GM23338 (cell line): Measurements from ENCODE around the gene EPHA6. TPM values are rescaled to one million over a fixed set of nuclear protein-coding genes. Genes with fewer than 3 reads are reported as not detected.

Experiments used
- ATAC-seq: fragments of 200-7000 bp; cut with Tn5 transposase; 3 replicates; pipeline ENCODE4 v1.9.1; 2020
- DNase-seq: peaks from one replicate; pipeline ENCODE4 v3.0.0-alpha.2; 2015; ENCODE audit warnings: low spot score
- H2AFZ ChIP-seq: fragments of 200-600 bp; sonication (generic); 2 replicates; pipeline ENCODE4 v1.8.0; 2016; ENCODE audit warnings: antibody characterized with exemption, mild to moderate bottlenecking, moderate library complexity
- H3F3A ChIP-seq: fragments of 200-600 bp; sonication (generic); replicated peaks from 2 replicates; pipeline ENCODE4 v1.8.0; 2017; ENCODE audit warnings: antibody characterized with exemption, mixed run types, low read depth
- H3K27ac ChIP-seq: fragments of 200-600 bp; sonication (generic); 2 replicates; pipeline ENCODE4 v1.6.1; 2016; ENCODE audit warnings: low read depth
- H3K27me3 ChIP-seq: fragments of 200-600 bp; sonication (generic); 2 replicates; pipeline ENCODE4 v1.8.0; 2016; ENCODE audit warnings: mild to moderate bottlenecking, mixed run types, moderate library complexity; ENCODE audit not compliant: insufficient read depth
- H3K36me3 ChIP-seq: fragments of 200-600 bp; sonication (generic); 2 replicates; pipeline ENCODE4 v1.8.0; 2016; ENCODE audit warnings: mild to moderate bottlenecking; ENCODE audit not compliant: insufficient read depth
- H3K4me1 ChIP-seq: fragments of 200-600 bp; sonication (generic); 2 replicates; pipeline ENCODE4 v1.8.0; 2016; ENCODE audit warnings: mild to moderate bottlenecking, moderate library complexity; ENCODE audit not compliant: insufficient read depth
- H3K4me2 ChIP-seq: fragments of 200-600 bp; sonication (generic); 2 replicates; pipeline ENCODE4 v1.7.1; 2017; ENCODE audit warnings: mixed run types
- H3K4me3 ChIP-seq: fragments of 200-600 bp; sonication (generic); 2 replicates; pipeline ENCODE4 v1.6.1; 2016; ENCODE audit warnings: mixed run types
- H3K79me2 ChIP-seq: fragments of 200-600 bp; sonication (generic); replicated peaks from 2 replicates; pipeline ENCODE4 v1.8.0; 2017; ENCODE audit warnings: mild to moderate bottlenecking; ENCODE audit not compliant: insufficient read depth
- H3K9me2 ChIP-seq: fragments of 200-600 bp; sonication (generic); 2 replicates; pipeline ENCODE4 v1.8.0; 2017; ENCODE audit not compliant: insufficient read depth
- H4K20me1 ChIP-seq: fragments of 200-600 bp; sonication (generic); replicated peaks from 2 replicates; pipeline ENCODE4 v1.8.0; 2017; ENCODE audit warnings: mild to moderate bottlenecking; ENCODE audit not compliant: insufficient read depth
- H3K27ac Mint-ChIP-seq: 2 replicates; pipeline ENCODE4 v1.8.0; 2020; ENCODE audit warnings: inconsistent platforms, mild to moderate bottlenecking, moderate library complexity, mixed read lengths
- H3K27me3 Mint-ChIP-seq: 3 replicates; pipeline ENCODE4 v1.8.0; 2022; ENCODE audit warnings: low read depth, mild to moderate bottlenecking, moderate library complexity, mixed read lengths, inconsistent platforms; ENCODE audit not compliant: insufficient read depth, poor library complexity
- H3K36me3 Mint-ChIP-seq: 3 replicates; pipeline ENCODE4 v1.8.0; 2021; ENCODE audit warnings: low read depth, mild to moderate bottlenecking, inconsistent platforms, moderate library complexity, mixed read lengths
- H3K4me1 Mint-ChIP-seq: 3 replicates; pipeline ENCODE4 v1.8.0; 2020; ENCODE audit warnings: mild to moderate bottlenecking, inconsistent platforms, mixed read lengths
- H3K4me3 Mint-ChIP-seq: 3 replicates; pipeline ENCODE4 v1.8.0; 2021; ENCODE audit warnings: moderate library complexity, mild to moderate bottlenecking, inconsistent platforms, mixed read lengths
- H3K9me3 Mint-ChIP-seq: 3 replicates; pipeline ENCODE4 v1.8.0; 2020; ENCODE audit warnings: moderate library complexity, mild to moderate bottlenecking, inconsistent platforms, mixed read lengths
- CREB1 ChIP-seq: fragments of 250-450 bp; sonication (Bioruptor Pico); IDR thresholded peaks from 2 replicates; pipeline ENCODE4 v1.5.0; 2020; ENCODE audit warnings: low read depth, mild to moderate bottlenecking, moderate library complexity
- ETS1 ChIP-seq: IDR thresholded peaks from 2 replicates; pipeline ENCODE4 v1.6.1; 2016; ENCODE audit warnings: antibody characterized with exemption
- EZH2 ChIP-seq: fragments of 200-600 bp; sonication (generic); IDR thresholded peaks from one replicate; pipeline ENCODE4 v1.8.0; 2017; ENCODE audit warnings: antibody characterized with exemption, mild to moderate bottlenecking, low read depth; ENCODE audit not compliant: unreplicated experiment
- EZH2phosphoT487 ChIP-seq: fragments of 200-600 bp; sonication (generic); IDR thresholded peaks from one replicate; pipeline ENCODE4 v1.8.1; 2018; ENCODE audit warnings: antibody characterized with exemption; ENCODE audit not compliant: unreplicated experiment
- JUNB ChIP-seq: IDR thresholded peaks from one replicate; pipeline ENCODE4 v1.6.1; 2016; ENCODE audit warnings: antibody characterized with exemption; ENCODE audit not compliant: unreplicated experiment
- NANOG ChIP-seq: IDR thresholded peaks from 2 replicates; pipeline ENCODE4 v1.6.1; 2016; ENCODE audit warnings: antibody characterized with exemption, borderline replicate concordance
- POLR2AphosphoS5 ChIP-seq: IDR thresholded peaks from 2 replicates; pipeline ENCODE4 v1.6.1; 2016; ENCODE audit warnings: antibody characterized with exemption, low read depth
- REST ChIP-seq: IDR thresholded peaks from one replicate; pipeline ENCODE4 v1.6.1; 2018; ENCODE audit warnings: antibody characterized with exemption; ENCODE audit not compliant: unreplicated experiment
- STAT1 ChIP-seq: IDR thresholded peaks from one replicate; pipeline ENCODE4 v1.6.1; 2016; ENCODE audit warnings: antibody characterized with exemption; ENCODE audit not compliant: unreplicated experiment
- ZNF114 ChIP-seq: fragments of 250-450 bp; sonication (Bioruptor Pico); IDR thresholded peaks from 2 replicates; pipeline ENCODE4 v1.5.0; 2020; ENCODE audit warnings: mild to moderate bottlenecking, moderate library complexity
- ZNF331 ChIP-seq: fragments of 250-450 bp; sonication (Bioruptor Pico); IDR thresholded peaks from 2 replicates; pipeline ENCODE4 v1.5.0; 2020; ENCODE audit warnings: low read depth, mild to moderate bottlenecking, moderate library complexity
- polyA plus RNA-seq: library from polyadenylated mRNA; unstranded; fragments of >200 nt; fragmentation: Nextera tagmentation; extraction: Ambion mirVana; gene quantifications from 2 replicates; pipeline ENCODE4 v1.2.1, GENCODE V29; 2016
- total RNA-seq: library from RNA; depleted of rRNA; stranded (reverse); fragments of >200 nt; shearing (Covaris generic); gene quantifications from 2 replicates; pipeline ENCODE4 v1.2.3, GENCODE V29; 2014
- TF ChIP-seq, protein P1 (sequence below): fragments of 250-450 bp; sonication (Bioruptor Pico); IDR thresholded peaks from 2 replicates; pipeline ENCODE4 v1.5.0; 2020; ENCODE audit warnings: mild to moderate bottlenecking, moderate library complexity
- TF ChIP-seq, protein P2 (sequence below), 2 experiments: fragments of 200-600 bp in 1 of 2; sonication (generic) in 1 of 2; conservative IDR thresholded peaks; 2 replicates each; pipeline versions ENCODE4 v1.5.1 to v1.6.1; 2016 to 2017; ENCODE audit warnings: antibody characterized with exemption in 2 of 2, low read depth in 2 of 2, mild to moderate bottlenecking in 2 of 2, moderate library complexity in 1 of 2

Gene EPHA6
- total and polyA plus RNA-seq, 2 experiments from 2014 or later: 0.37 to 2.6 TPM

DNA sequence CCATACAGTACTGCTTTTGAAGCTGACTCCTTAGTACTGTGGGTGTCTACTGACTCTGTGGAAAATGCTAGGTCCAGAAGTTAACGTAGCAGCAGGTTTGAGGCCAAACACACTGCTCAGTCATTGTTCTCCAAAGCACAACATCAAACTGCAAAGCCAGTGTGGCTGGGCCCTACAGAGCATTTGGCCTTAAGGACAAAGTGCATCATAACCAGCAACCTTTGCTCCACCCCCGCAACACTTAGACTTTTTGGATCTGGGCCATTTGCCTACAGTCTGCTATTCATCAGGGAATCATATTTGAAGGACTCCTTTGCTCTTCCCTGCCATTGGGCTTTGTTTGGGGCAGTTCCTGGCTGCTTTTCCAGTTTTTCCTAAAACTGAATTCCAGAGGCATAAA, 907.1 kb downstream of the EPHA6 start:
- Histone ChIP-seq H4K20me1 (no peaks in the 10 kb centered on the region), H3F3A (no peaks in the 10 kb centered on the region), H3K79me2 (no peaks in the 10 kb centered on the region), H2AFZ (peak overlapping the region; percentile 19; the same call in 1 of the 2 replicates), H3K4me3 (no peak overlapping the region), H3K36me3 (no peaks in the 10 kb centered on the region), H3K4me1 (peaks cover 8% of the 10 kb centered on the region; the same call in 1 of the 2 replicates), H3K9me2 (no peaks in the 10 kb centered on the region), H3K4me2 (no peak overlapping the region), H3K27me3 (no peaks in the 10 kb centered on the region), H3K27ac (no peak overlapping the region)
- TF ChIP-seq CREB1 (CRISPR knock-in tag) (no peak), ZNF114 (CRISPR knock-in tag) (no peak), REST (no peak), EZH2 (no peak), POLR2AphosphoS5 (no peak), NANOG (no peak), ETS1 (no peak), JUNB (no peak), EZH2phosphoT487 (no peak), ZNF331 (no peak), STAT1 (no peak)
- TF ChIP-seq, protein P1, sequence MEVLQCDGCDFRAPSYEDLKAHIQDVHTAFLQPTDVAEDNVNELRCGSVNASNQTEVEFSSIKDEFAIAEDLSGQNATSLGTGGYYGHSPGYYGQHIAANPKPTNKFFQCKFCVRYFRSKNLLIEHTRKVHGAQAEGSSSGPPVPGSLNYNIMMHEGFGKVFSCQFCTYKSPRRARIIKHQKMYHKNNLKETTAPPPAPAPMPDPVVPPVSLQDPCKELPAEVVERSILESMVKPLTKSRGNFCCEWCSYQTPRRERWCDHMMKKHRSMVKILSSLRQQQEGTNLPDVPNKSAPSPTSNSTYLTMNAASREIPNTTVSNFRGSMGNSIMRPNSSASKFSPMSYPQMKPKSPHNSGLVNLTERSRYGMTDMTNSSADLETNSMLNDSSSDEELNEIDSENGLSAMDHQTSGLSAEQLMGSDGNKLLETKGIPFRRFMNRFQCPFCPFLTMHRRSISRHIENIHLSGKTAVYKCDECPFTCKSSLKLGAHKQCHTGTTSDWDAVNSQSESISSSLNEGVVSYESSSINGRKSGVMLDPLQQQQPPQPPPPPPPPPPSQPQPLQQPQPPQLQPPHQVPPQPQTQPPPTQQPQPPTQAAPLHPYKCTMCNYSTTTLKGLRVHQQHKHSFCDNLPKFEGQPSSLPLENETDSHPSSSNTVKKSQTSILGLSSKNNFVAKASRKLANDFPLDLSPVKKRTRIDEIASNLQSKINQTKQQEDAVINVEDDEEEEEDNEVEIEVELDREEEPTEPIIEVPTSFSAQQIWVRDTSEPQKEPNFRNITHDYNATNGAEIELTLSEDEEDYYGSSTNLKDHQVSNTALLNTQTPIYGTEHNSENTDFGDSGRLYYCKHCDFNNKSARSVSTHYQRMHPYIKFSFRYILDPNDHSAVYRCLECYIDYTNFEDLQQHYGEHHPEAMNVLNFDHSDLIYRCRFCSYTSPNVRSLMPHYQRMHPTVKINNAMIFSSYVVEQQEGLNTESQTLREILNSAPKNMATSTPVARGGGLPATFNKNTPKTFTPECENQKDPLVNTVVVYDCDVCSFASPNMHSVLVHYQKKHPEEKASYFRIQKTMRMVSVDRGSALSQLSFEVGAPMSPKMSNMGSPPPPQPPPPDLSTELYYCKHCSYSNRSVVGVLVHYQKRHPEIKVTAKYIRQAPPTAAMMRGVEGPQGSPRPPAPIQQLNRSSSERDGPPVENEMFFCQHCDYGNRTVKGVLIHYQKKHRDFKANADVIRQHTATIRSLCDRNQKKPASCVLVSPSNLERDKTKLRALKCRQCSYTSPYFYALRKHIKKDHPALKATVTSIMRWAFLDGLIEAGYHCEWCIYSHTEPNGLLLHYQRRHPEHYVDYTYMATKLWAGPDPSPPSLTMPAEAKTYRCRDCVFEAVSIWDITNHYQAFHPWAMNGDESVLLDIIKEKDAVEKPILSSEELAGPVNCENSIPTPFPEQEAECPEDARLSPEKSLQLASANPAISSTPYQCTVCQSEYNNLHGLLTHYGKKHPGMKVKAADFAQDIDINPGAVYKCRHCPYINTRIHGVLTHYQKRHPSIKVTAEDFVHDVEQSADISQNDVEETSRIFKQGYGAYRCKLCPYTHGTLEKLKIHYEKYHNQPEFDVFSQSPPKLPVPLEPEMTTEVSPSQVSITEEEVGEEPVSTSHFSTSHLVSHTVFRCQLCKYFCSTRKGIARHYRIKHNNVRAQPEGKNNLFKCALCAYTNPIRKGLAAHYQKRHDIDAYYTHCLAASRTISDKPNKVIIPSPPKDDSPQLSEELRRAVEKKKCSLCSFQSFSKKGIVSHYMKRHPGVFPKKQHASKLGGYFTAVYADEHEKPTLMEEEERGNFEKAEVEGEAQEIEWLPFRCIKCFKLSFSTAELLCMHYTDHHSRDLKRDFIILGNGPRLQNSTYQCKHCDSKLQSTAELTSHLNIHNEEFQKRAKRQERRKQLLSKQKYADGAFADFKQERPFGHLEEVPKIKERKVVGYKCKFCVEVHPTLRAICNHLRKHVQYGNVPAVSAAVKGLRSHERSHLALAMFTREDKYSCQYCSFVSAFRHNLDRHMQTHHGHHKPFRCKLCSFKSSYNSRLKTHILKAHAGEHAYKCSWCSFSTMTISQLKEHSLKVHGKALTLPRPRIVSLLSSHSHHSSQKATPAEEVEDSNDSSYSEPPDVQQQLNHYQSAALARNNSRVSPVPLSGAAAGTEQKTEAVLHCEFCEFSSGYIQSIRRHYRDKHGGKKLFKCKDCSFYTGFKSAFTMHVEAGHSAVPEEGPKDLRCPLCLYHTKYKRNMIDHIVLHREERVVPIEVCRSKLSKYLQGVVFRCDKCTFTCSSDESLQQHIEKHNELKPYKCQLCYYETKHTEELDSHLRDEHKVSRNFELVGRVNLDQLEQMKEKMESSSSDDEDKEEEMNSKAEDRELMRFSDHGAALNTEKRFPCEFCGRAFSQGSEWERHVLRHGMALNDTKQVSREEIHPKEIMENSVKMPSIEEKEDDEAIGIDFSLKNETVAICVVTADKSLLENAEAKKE (CRISPR knock-in tag): no peak
- TF ChIP-seq, protein P2, sequence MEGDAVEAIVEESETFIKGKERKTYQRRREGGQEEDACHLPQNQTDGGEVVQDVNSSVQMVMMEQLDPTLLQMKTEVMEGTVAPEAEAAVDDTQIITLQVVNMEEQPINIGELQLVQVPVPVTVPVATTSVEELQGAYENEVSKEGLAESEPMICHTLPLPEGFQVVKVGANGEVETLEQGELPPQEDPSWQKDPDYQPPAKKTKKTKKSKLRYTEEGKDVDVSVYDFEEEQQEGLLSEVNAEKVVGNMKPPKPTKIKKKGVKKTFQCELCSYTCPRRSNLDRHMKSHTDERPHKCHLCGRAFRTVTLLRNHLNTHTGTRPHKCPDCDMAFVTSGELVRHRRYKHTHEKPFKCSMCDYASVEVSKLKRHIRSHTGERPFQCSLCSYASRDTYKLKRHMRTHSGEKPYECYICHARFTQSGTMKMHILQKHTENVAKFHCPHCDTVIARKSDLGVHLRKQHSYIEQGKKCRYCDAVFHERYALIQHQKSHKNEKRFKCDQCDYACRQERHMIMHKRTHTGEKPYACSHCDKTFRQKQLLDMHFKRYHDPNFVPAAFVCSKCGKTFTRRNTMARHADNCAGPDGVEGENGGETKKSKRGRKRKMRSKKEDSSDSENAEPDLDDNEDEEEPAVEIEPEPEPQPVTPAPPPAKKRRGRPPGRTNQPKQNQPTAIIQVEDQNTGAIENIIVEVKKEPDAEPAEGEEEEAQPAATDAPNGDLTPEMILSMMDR (conservative IDR thresholded peaks at IDR 0.05; ENCODE audit: low read depth in 2 of 2): no peak
- Mint-ChIP-seq H3K9me3 (no peaks in the 10 kb centered on the region), H3K4me1 (peaks cover 13% of the 10 kb centered on the region; the same call in 2 of the 3 replicates), H3K4me3 (no peak overlapping the region), H3K36me3 (no peaks in the 10 kb centered on the region; the same call in 2 of the 3 replicates), H3K27me3 (peaks cover 3% of the 10 kb centered on the region), H3K27ac (no peak overlapping the region)
- ATAC-seq: no peak
- no peak for DNase-seq
